Measurements from ENCODE around the gene STEEP1.

DNA sequence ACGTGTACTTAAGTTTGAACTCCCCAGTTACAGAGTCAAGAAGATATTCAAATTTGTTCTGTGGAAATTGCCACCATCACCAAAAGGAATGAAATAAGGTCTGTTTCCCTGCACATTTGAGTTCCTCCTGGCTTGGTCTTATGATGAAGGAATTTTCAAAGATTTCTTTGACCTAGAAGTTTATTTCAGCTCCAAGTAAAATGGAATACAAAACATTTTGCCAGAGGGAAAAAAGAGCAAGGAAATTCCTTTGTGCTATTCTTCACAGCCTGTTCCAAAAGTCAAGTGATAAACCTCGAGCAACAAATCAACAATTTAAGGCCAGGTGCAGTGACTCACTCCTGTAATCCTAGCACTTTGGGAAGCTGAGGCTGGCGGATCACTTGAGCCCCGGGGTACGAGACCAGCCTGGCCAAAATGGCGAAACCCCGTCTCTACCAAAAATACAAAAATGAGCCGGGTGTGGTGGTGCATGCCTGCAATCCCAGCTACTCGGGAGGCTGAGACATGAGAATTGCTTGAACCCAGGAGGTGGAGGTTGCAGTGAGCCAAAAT, 37.6 kb upstream of the STEEP1 start:
- no peak for TF ChIP-seq NR3C1 (CRISPR knock-in tag; conservative IDR thresholded peaks at IDR 0.05; ENCODE audit: low read depth)
- no peak for TF ChIP-seq FOXP1 (CRISPR knock-in tag; IDR thresholded peaks at IDR 0.05; ENCODE audit: borderline replicate concordance)
- no peak for TF ChIP-seq MXD4 (CRISPR knock-in tag; IDR thresholded peaks at IDR 0.05; ENCODE audit: borderline replicate concordance)
- TF ChIP-seq, protein P1, sequence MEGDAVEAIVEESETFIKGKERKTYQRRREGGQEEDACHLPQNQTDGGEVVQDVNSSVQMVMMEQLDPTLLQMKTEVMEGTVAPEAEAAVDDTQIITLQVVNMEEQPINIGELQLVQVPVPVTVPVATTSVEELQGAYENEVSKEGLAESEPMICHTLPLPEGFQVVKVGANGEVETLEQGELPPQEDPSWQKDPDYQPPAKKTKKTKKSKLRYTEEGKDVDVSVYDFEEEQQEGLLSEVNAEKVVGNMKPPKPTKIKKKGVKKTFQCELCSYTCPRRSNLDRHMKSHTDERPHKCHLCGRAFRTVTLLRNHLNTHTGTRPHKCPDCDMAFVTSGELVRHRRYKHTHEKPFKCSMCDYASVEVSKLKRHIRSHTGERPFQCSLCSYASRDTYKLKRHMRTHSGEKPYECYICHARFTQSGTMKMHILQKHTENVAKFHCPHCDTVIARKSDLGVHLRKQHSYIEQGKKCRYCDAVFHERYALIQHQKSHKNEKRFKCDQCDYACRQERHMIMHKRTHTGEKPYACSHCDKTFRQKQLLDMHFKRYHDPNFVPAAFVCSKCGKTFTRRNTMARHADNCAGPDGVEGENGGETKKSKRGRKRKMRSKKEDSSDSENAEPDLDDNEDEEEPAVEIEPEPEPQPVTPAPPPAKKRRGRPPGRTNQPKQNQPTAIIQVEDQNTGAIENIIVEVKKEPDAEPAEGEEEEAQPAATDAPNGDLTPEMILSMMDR (IDR thresholded peaks at IDR 0.05), result no peak
- TF ChIP-seq, protein P2, sequence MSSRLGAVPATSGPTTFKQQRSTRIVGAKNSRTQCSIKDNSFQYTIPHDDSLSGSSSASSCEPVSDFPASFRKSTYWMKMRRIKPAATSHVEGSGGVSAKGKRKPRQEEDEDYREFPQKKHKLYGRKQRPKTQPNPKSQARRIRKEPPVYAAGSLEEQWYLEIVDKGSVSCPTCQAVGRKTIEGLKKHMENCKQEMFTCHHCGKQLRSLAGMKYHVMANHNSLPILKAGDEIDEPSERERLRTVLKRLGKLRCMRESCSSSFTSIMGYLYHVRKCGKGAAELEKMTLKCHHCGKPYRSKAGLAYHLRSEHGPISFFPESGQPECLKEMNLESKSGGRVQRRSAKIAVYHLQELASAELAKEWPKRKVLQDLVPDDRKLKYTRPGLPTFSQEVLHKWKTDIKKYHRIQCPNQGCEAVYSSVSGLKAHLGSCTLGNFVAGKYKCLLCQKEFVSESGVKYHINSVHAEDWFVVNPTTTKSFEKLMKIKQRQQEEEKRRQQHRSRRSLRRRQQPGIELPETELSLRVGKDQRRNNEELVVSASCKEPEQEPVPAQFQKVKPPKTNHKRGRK (CRISPR knock-in tag; IDR thresholded peaks at IDR 0.05; ENCODE audit: borderline replicate concordance), result no peak
